K562 (cell line): ENCODE data around the gene FANCI. TPM values are rescaled to one million over a fixed set of nuclear protein-coding genes. Genes with fewer than 3 reads are reported as not detected.

Experiments used
- ATAC-seq: fragments of 200-7000 bp; cut with Tn5 transposase; 3 replicates; pipeline ENCODE4 v1.9.1; 2020; ENCODE audit warnings: moderate library complexity
- BruUV-seq: library from RNA; stranded (reverse); fragments of 400-500 nt; replicated peaks from 2 replicates; lab custom pipeline; 2021; lab: Mats Ljungman, UMichigan
- CTCF ChIA-PET: fragments of 300-600 bp; formaldehyde crosslinking; extraction: SDS; loops from one replicate; lab custom pipeline; 2021; ENCODE audit warnings: low intra/inter-chr PET ratio; lab: Yijun Ruan, JAX
- POLR2A ChIA-PET: fragments of 300-600, 350-650 bp; sonication (Branson Sonifier 250); formaldehyde crosslinking; extraction: SDS; loops from one replicate; lab custom pipeline; 2021; ENCODE audit warnings: antibody characterized with exemption, inconsistent platforms; lab: Yijun Ruan, JAX
- DNase-seq, 4 experiments: peaks; one replicate each; pipeline versions ENCODE4 v3.0.0 to v3.0.0-alpha.2; 2011 to 2018; ENCODE audit warnings: low spot score in 3 of 4, mixed read lengths in 3 of 4; ENCODE audit errors: extremely low read depth in 1 of 4
- FAIRE-seq: peaks from 2 replicates; lab custom pipeline; 2011; peaks lifted over from hg19 to GRCh38; lab: Jason Lieb, UNC
- H2AFZ ChIP-seq: 2 replicates; pipeline ENCODE4 v1.6.0; 2011; ENCODE audit warnings: low read depth, low read length, control low read depth, inconsistent platforms
- H3K27ac ChIP-seq: fragments of 200-600 bp; 3 replicates; pipeline ENCODE4 v1.8.0; 2011; ENCODE audit warnings: low read depth, mild to moderate bottlenecking, control low read depth, inconsistent platforms, low read length, moderate library complexity, mixed read lengths; ENCODE audit errors: extremely low read depth
- H3K27me3 ChIP-seq, 2 experiments: fragments of 300-600 bp in 1 of 2; 2 replicates in 1 of 2; 3 replicates in 1 of 2; pipeline versions ENCODE4 v1.6.0 to v1.8.0; 2011; ENCODE audit warnings: inconsistent platforms in 2 of 2, low read length in 2 of 2, mild to moderate bottlenecking in 1 of 2, mixed read lengths in 1 of 2, moderate library complexity in 1 of 2; ENCODE audit not compliant: control insufficient read depth in 2 of 2, insufficient read depth in 2 of 2
- H3K36me3 ChIP-seq: fragments of 300-600 bp; 3 replicates; pipeline ENCODE4 v1.8.0; 2011; ENCODE audit warnings: mild to moderate bottlenecking, low read length, inconsistent platforms; ENCODE audit not compliant: control insufficient read depth, insufficient read depth
- H3K4me1 ChIP-seq, 2 experiments: fragments of 200-600 bp in 1 of 2; replicated peaks in 1 of 2; 2 replicates in 1 of 2; 3 replicates in 1 of 2; pipeline versions ENCODE4 v1.5.1 to v1.8.0; 2011; ENCODE audit warnings: inconsistent platforms in 2 of 2, low read length in 2 of 2, mild to moderate bottlenecking in 1 of 2, mixed read lengths in 1 of 2, moderate library complexity in 1 of 2; ENCODE audit not compliant: control insufficient read depth in 2 of 2, insufficient read depth in 2 of 2
- H3K4me2 ChIP-seq: 2 replicates; pipeline ENCODE4 v1.6.1; 2011; ENCODE audit warnings: low read length, control low read depth, inconsistent platforms, mixed read lengths; ENCODE audit not compliant: insufficient read depth
- H3K4me3 ChIP-seq: fragments of 200-600 bp; sonication (generic), shearing (Covaris generic); 2 replicates; pipeline ENCODE4 v1.5.1; 2016; ENCODE audit warnings: control low read depth, inconsistent platforms
- H3K79me2 ChIP-seq: fragments of 200-600 bp; 3 replicates; pipeline ENCODE4 v1.8.0; 2011; ENCODE audit warnings: low read length, inconsistent platforms; ENCODE audit not compliant: control insufficient read depth, insufficient read depth
- H3K9ac ChIP-seq, 2 experiments: 2 replicates each; pipeline versions ENCODE4 v1.6.0 to v1.6.1; 2011; ENCODE audit warnings: low read depth in 2 of 2, low read length in 2 of 2, control low read depth in 1 of 2, inconsistent platforms in 1 of 2, mild to moderate bottlenecking in 1 of 2, mixed read lengths in 1 of 2; ENCODE audit not compliant: insufficient read depth in 1 of 2
- H3K9me1 ChIP-seq: one replicate; pipeline ENCODE4 v1.6.0; 2011; ENCODE audit warnings: inconsistent platforms, mild to moderate bottlenecking, low read length, moderate library complexity; ENCODE audit not compliant: control insufficient read depth, insufficient read depth
- H3K9me3 ChIP-seq: replicated peaks from 2 replicates; pipeline ENCODE4 v1.5.1; 2011; ENCODE audit warnings: low read depth, low read length, inconsistent platforms; ENCODE audit not compliant: control insufficient read depth, insufficient read depth
- H4K20me1 ChIP-seq: replicated peaks from 2 replicates; pipeline ENCODE4 v1.6.1; 2011; ENCODE audit warnings: low read length, inconsistent platforms, mixed read lengths; ENCODE audit not compliant: control insufficient read depth, insufficient read depth
- ATF1 ChIP-seq, 2 experiments: fragments of 450-650 bp in 1 of 2; IDR thresholded peaks; 2 replicates each; pipeline ENCODE4 v1.6.1; 2016; ENCODE audit warnings: missing compliant biosample characterization in 1 of 2, missing genetic modification characterization in 1 of 2
- CCNT2 ChIP-seq: IDR thresholded peaks from 2 replicates; pipeline ENCODE4 v1.6.1; 2011; ENCODE audit warnings: borderline replicate concordance, low read depth, mild to moderate bottlenecking, moderate library complexity, mixed read lengths, low read length; ENCODE audit not compliant: insufficient read length; ENCODE audit errors: extremely low read depth
- CSDE1 ChIP-seq, 2 experiments: fragments of 450-650 bp; IDR thresholded peaks; 2 replicates each; pipeline ENCODE4 v1.6.1; 2016; ENCODE audit warnings: mild to moderate bottlenecking in 1 of 2
- FOXP1 ChIP-seq: sonication (generic); formaldehyde crosslinking; IDR thresholded peaks from 2 replicates; pipeline ENCODE4 v1.8.0; 2022; ENCODE audit warnings: mild to moderate bottlenecking, missing genetic modification reagents
- GABPB2 ChIP-seq: fragments of 250-450 bp; sonication (Bioruptor Pico); conservative IDR thresholded peaks from 2 replicates; pipeline ENCODE4 v1.5.1; 2021; ENCODE audit warnings: mild to moderate bottlenecking
- HOXB6 ChIP-seq: fragments of 250-450 bp; sonication (Bioruptor Pico); IDR thresholded peaks from 2 replicates; pipeline ENCODE4 v1.5.1; 2022; ENCODE audit warnings: mild to moderate bottlenecking, borderline replicate concordance
- MBD2 ChIP-seq: sonication (generic); IDR thresholded peaks from 2 replicates; pipeline ENCODE4 v1.6.1; 2016; ENCODE audit warnings: low read depth, borderline replicate concordance
- NR4A1 ChIP-seq, 2 experiments: fragments of 250-450 bp in 1 of 2; fragments of 450-650 bp in 1 of 2; sonication (Bioruptor Pico) in 1 of 2; IDR thresholded peaks; 2 replicates each; pipeline versions ENCODE4 v1.4.0 to v1.6.1; 2016 to 2020; ENCODE audit warnings: mild to moderate bottlenecking in 2 of 2, missing compliant biosample characterization in 1 of 2, missing genetic modification characterization in 1 of 2, moderate library complexity in 1 of 2
- PTRF ChIP-seq: fragments of 450-650 bp; IDR thresholded peaks from 2 replicates; pipeline ENCODE4 v1.6.1; 2016; ENCODE audit warnings: mild to moderate bottlenecking, missing genetic modification characterization, missing compliant biosample characterization
- STAT5B ChIP-seq: fragments of 250-450 bp; sonication (Bioruptor Pico); IDR thresholded peaks from 2 replicates; pipeline ENCODE4 v1.8.0; 2021; ENCODE audit warnings: mild to moderate bottlenecking, inconsistent platforms
- U2AF1 ChIP-seq: fragments of 200-400 bp; formaldehyde crosslinking; optimal IDR thresholded peaks from 2 replicates; pipeline ENCODE3; 2017; ENCODE audit warnings: mild to moderate bottlenecking, low read depth, low read length, moderate library complexity
- ZBTB9 ChIP-seq: fragments of 450-650 bp; formaldehyde crosslinking; IDR thresholded peaks from 2 replicates; pipeline ENCODE4 v1.4.0; 2020; ENCODE audit warnings: mild to moderate bottlenecking, moderate library complexity
- ZNF280A ChIP-seq: fragments of 450-650 bp; IDR thresholded peaks from 2 replicates; pipeline ENCODE4 v1.6.1; 2018; ENCODE audit warnings: mild to moderate bottlenecking, low read depth; ENCODE audit not compliant: partially characterized antibody
- ZNF586 ChIP-seq: fragments of 450-650 bp; formaldehyde crosslinking; conservative IDR thresholded peaks from 2 replicates; pipeline ENCODE4 v1.4.0; 2020; ENCODE audit warnings: mild to moderate bottlenecking, moderate library complexity
- ZNF699 ChIP-seq: fragments of 250-450 bp; sonication (Bioruptor Pico); IDR thresholded peaks from 2 replicates; pipeline ENCODE4 v1.8.0; 2021; ENCODE audit warnings: mild to moderate bottlenecking, moderate library complexity; ENCODE audit not compliant: insufficient replicate concordance
- WGBS: fragments of 100-300 bp; shearing (Covaris generic); methylation state at CpG from one replicate; pipeline ENCODE4 v1.1.6; 2016; ENCODE audit warnings: low coverage, mixed read lengths; ENCODE audit not compliant: insufficient coverage; ENCODE audit errors: missing lambda C conversion rate; 5-methylcytosine and 5-hydroxymethylcytosine counted together
- in situ Hi-C: fragments of 300-500 bp; cut with MboI; formaldehyde crosslinking; loops from 4 replicates; pipeline ENCODE4 v1.15.0; 2018; ENCODE audit warnings: inconsistent platforms, mixed read lengths
- intact Hi-C: fragments of 100-400 bp; cut with micrococcal nuclease; formaldehyde crosslinking; loops from 2 replicates; pipeline ENCODE4 v1.14.2; 2022
- polyA plus RNA-seq, 8 experiments: library from polyadenylated mRNA; depleted of rRNA in 4 of 8; stranded (reverse) in 5 of 8; unstranded in 3 of 8; fragments of >200 nt; fragmentation: Nextera tagmentation in 2 of 8; fragmentation: Illumina TruSeq in 1 of 8; extraction: Ambion mirVana in 2 of 8; extraction: Trizol in 1 of 8; gene quantifications; 2 replicates each; pipeline versions ENCODE4 v1.2.1 to v1.2.3, GENCODE V29; 2011 to 2014; ENCODE audit warnings: inconsistent platforms in 1 of 8, missing spikeins in 1 of 8
- total RNA-seq, 7 experiments: library from RNA; depleted of rRNA in 6 of 7; stranded (reverse); fragments of >200 nt in 6 of 7; fragmentation: Illumina TruSeq in 2 of 7; extraction: Trizol in 2 of 7; gene quantifications; 2 replicates each; pipeline versions ENCODE4 v1.2.1 to v1.2.3, GENCODE V29; 2011 to 2021; ENCODE audit warnings: low replicate concordance in 1 of 7
- TF ChIP-seq, protein P1 (sequence below), 3 experiments: fragments of 200-800 bp in 1 of 3; fragments of 250-450 bp in 1 of 3; fragments of 450-650 bp in 1 of 3; sonication (Bioruptor Pico) in 1 of 3; sonication (Bioruptor generic) in 1 of 3; formaldehyde crosslinking in 1 of 3; IDR thresholded peaks; 2 replicates each; pipeline versions ENCODE4 v1.6.1 to v1.8.0; 2016 to 2022; ENCODE audit warnings: mild to moderate bottlenecking in 2 of 3, missing genetic modification characterization in 2 of 3, missing compliant biosample characterization in 1 of 3, moderate library complexity in 1 of 3

Gene FANCI
- total and polyA plus RNA-seq, 9 of the 15 experiments (the other 6 are each of a cell fraction or from before 2014, with no cell fraction given) = 72.1 to 165 (median 131) TPM

GRCh38 chr15:89197503-89197971 lies 46.2 kb upstream of the FANCI start:
- CTCF ChIA-PET = no interaction called here
- no TSS peak for BruUV-seq
- Histone ChIP-seq H3K4me2 (no peak overlapping the region), H4K20me1 (no peaks in the 10 kb centered on the region), H3K27me3 (no peaks in the 10 kb centered on the region), H3K79me2 (no peaks in the 10 kb centered on the region), H3K4me1 (no peaks in the 10 kb centered on the region; a peak in 1 of 5 replicates), H3K27ac (no peak overlapping the region), H3K36me3 (peaks cover 66% of the 10 kb centered on the region), H3K9me3 (no peaks in the 10 kb centered on the region), H2AFZ (no peak overlapping the region), H3K9me1 (peaks cover 4% of the 10 kb centered on the region), H3K9ac (0 out of 4 replicates have a peak overlapping the region, but pooled peaks of 1 of the 2 experiments have one; percentile 11), H3K4me3 (no peak overlapping the region)
- no peak for FAIRE-seq
- intact Hi-C loops = no loop called here
- ATAC-seq = no peak; the same call in 2 of the 3 replicates
- in situ Hi-C loops = no loop called here
- DNase-seq = no peak
- POLR2A ChIA-PET = interaction anchor here (0.6 to 0.7 kb wide), 3 partner anchors 103 to 156 kb away, joined by 3 to 4 read pairs (median 4); no protein-coding TSS in a partner anchor
- 60% methylated on average over 4 of the region's 4 CpGs for WGBS
- TF ChIP-seq MBD2 (no peak), CCNT2 (no peak), ZBTB9 (CRISPR knock-in tag) (no peak), FOXP1 (no peak), PTRF (tag) (no peak), ZNF699 (CRISPR knock-in tag) (no peak), U2AF1 (no peak), ZNF586 (CRISPR knock-in tag) (no peak), GABPB2 (CRISPR knock-in tag) (no peak), ATF1 (CRISPR knock-in tag; IDR thresholded peaks at IDR 0.05) (no peak), ATF1 (tag; IDR thresholded peaks at IDR 0.05) (no peak), ZNF280A (no peak), HOXB6 (no peak), CSDE1 (IDR thresholded peaks at IDR 0.05) (no peak), STAT5B (CRISPR knock-in tag) (no peak), NR4A1 (CRISPR knock-in tag; IDR thresholded peaks at IDR 0.05) (no peak), NR4A1 (tag; IDR thresholded peaks at IDR 0.05) (no peak)
- TF ChIP-seq, protein P1, sequence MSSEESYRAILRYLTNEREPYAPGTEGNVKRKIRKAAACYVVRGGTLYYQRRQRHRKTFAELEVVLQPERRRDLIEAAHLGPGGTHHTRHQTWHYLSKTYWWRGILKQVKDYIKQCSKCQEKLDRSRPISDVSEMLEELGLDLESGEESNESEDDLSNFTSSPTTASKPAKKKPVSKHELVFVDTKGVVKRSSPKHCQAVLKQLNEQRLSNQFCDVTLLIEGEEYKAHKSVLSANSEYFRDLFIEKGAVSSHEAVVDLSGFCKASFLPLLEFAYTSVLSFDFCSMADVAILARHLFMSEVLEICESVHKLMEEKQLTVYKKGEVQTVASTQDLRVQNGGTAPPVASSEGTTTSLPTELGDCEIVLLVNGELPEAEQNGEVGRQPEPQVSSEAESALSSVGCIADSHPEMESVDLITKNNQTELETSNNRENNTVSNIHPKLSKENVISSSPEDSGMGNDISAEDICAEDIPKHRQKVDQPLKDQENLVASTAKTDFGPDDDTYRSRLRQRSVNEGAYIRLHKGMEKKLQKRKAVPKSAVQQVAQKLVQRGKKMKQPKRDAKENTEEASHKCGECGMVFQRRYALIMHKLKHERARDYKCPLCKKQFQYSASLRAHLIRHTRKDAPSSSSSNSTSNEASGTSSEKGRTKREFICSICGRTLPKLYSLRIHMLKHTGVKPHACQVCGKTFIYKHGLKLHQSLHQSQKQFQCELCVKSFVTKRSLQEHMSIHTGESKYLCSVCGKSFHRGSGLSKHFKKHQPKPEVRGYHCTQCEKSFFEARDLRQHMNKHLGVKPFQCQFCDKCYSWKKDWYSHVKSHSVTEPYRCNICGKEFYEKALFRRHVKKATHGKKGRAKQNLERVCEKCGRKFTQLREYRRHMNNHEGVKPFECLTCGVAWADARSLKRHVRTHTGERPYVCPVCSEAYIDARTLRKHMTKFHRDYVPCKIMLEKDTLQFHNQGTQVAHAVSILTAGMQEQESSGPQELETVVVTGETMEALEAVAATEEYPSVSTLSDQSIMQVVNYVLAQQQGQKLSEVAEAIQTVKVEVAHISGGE (CRISPR knock-in tag; IDR thresholded peaks at IDR 0.05) = no peak
